ENCODE results near the gene EVI5L. TPM values are rescaled to one million over a fixed set of nuclear protein-coding genes. Genes with fewer than 3 reads are reported as not detected.

The EVI5L gene
- total RNA-seq, 2 donors from 2014 or later, result 6.0 to 12.9 TPM

DNA sequence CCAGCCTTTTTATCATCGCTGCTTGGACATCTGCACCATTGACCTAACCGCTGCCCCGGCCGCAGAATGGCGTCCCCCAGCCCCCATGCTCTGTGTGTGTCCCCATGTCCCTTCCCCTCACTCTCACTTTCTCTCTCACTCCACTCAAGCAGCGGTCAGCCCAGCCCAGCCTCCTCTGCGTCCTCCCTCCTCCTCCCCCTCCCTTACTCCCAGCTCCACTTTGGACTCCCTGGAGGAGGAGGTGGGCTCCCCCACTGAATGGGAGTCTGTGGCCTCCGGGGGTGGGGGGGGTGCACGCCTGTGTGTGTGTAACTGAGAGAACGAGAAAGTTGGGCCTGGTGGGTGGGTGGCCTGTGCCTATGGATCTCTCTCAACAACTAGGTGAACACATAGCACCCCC lies 75.8 kb downstream of the EVI5L start:
- WGBS, 2 donors, result 83 to 86% methylated on average over 10 of the region's 10 CpGs
- no peak for TF ChIP-seq POLR2A (IDR thresholded peaks at IDR 0.05)
- TF ChIP-seq, protein P1, sequence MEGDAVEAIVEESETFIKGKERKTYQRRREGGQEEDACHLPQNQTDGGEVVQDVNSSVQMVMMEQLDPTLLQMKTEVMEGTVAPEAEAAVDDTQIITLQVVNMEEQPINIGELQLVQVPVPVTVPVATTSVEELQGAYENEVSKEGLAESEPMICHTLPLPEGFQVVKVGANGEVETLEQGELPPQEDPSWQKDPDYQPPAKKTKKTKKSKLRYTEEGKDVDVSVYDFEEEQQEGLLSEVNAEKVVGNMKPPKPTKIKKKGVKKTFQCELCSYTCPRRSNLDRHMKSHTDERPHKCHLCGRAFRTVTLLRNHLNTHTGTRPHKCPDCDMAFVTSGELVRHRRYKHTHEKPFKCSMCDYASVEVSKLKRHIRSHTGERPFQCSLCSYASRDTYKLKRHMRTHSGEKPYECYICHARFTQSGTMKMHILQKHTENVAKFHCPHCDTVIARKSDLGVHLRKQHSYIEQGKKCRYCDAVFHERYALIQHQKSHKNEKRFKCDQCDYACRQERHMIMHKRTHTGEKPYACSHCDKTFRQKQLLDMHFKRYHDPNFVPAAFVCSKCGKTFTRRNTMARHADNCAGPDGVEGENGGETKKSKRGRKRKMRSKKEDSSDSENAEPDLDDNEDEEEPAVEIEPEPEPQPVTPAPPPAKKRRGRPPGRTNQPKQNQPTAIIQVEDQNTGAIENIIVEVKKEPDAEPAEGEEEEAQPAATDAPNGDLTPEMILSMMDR (IDR thresholded peaks at IDR 0.05), result no peak
- H3K9me3 ChIP-seq, result no peaks in the 10 kb centered on the region
- intact Hi-C loops (cut with DNase I), result loop anchor here (10.0 kb wide), 1 partner anchor 51 kb away; no protein-coding TSS in a partner anchor
- H3K4me1 ChIP-seq, result peaks cover 53% of the 10 kb centered on the region
- ATAC-seq (no peak), DNase-seq (peak in 1 of 4 donors; percentile 12)
- H3K4me3 ChIP-seq, result no peak overlapping the region
- no peak overlapping the region for H3K27ac ChIP-seq
- H3K27me3 ChIP-seq, result no peaks in the 10 kb centered on the region
- H3K36me3 ChIP-seq (replicated peaks in 1 of 2; ENCODE audit: insufficient read depth in 1 of 2, low read depth in 2 of 2), result peaks cover 6 to 9% of the 10 kb centered on the region in 2 donors

DNA sequence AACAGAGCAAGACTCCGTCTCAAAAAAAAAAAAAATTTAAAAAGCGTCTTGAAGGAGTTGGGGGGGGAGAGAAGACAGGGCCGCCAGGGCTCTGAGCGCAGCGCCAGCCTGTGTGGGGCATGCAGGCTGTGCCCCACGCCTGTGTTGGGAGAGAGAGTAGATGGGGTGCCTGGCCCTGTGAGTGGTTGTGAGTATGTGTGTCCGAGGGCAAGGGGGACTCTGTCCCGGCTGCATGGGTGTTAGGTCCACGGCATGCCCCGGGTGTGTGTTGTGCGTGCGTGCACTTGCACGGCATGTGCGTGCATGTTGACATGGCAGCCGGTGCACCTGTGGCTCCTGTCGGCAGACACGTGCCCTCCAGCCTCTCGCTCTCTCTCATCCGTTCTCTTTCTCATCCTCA lies 77.1 kb downstream of the EVI5L start:
- DNase-seq (no peak), ATAC-seq (no peak)
- WGBS, 2 donors, result 87 to 92% methylated on average over 19 of the region's 19 CpGs
- TF ChIP-seq POLR2A (IDR thresholded peaks at IDR 0.05), result no peak
- TF ChIP-seq, protein P1 (IDR thresholded peaks at IDR 0.05), result no peak
- intact Hi-C loops (cut with DNase I), result loop anchor here (10.0 kb wide), 1 partner anchor 52 kb away; no protein-coding TSS in a partner anchor
- Histone ChIP-seq H3K9me3 (no peaks in the 10 kb centered on the region), H3K4me3 (no peak overlapping the region), H3K36me3 (replicated peaks in 1 of 2; ENCODE audit: insufficient read depth in 1 of 2, low read depth in 2 of 2) (peaks cover 17 to 21% of the 10 kb centered on the region in 2 donors), H3K27me3 (no peaks in the 10 kb centered on the region), H3K4me1 (peaks cover 47% of the 10 kb centered on the region), H3K27ac (no peak overlapping the region)

DNA sequence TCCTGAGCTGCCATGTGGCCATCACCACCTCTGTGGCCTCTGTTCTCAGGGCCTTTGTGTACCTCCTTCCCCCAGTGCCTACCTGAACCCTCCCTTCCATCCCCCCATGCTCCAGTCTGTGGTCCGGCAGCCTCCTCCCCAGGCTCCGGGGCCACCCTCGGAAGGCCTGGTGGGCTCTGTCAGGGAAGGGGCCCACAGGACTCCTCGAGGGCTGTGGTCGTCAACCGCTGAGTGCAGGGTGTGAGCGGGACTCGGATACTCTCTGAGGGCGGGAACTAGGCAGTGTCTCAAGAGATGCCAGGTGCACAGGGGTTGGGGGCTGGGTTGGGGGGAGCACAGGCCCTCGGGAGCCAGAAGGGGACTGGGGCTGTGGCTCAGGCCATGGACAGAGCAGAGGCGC lies 77.5 kb downstream of the EVI5L start:
- no peaks in the 10 kb centered on the region for H3K27me3 ChIP-seq
- H3K4me3 ChIP-seq, result no peak overlapping the region
- no peaks in the 10 kb centered on the region for H3K9me3 ChIP-seq
- ATAC-seq, result no peak
- no peak overlapping the region for H3K27ac ChIP-seq
- TF ChIP-seq, protein P1 (IDR thresholded peaks at IDR 0.05), result no peak
- TF ChIP-seq POLR2A (IDR thresholded peaks at IDR 0.05), result no peak
- peaks cover 22 to 25% of the 10 kb centered on the region in 2 donors for H3K36me3 ChIP-seq (replicated peaks in 1 of 2; ENCODE audit: insufficient read depth in 1 of 2, low read depth in 2 of 2)
- no peak for DNase-seq
- intact Hi-C loops (cut with DNase I), result loop anchor here (10.0 kb wide), 1 partner anchor 53 kb away; no protein-coding TSS in a partner anchor
- H3K4me1 ChIP-seq, result peaks cover 43% of the 10 kb centered on the region
- WGBS, 2 donors, result 90 to 96% methylated on average over 6 to 10 of the region's 11 CpGs

DNA sequence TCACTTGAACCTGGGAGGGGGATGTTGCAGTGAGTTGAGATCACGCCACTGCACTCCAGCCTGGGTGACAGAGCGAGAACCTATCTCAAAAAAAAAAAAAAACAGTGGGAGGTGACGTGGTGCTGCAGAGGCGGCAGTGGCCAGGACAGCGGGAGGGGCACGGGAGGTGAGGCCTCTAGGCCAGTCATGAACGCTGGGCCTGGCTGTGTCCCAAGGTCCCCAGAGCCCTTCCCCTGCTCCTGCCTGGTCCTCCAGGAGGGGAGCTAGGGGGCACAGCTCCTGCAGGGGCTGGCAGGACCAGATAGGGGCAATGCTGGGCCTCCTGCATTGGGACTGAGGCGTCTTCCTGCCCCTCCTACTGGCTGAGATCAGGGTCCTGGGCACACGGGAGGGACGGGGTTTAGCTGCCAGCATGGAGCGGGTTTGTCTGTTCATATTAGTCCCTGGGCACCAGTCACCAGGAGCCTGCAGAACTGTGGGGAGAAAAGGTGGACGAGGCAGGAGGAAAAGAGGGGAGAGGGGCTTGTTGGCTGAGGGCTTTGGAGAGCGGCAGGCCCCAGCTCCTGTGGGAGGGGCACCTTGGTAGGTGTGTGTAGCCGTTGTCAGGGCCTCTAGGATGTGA lies 78.2 kb downstream of the EVI5L start:
- no peaks in the 10 kb centered on the region for H3K9me3 ChIP-seq
- DNase-seq (peak in 1 of 4 donors; percentile 12), ATAC-seq (no peak)
- no peak overlapping the region for H3K27ac ChIP-seq
- H3K4me3 ChIP-seq, result no peak overlapping the region
- H3K4me1 ChIP-seq, result peaks cover 36% of the 10 kb centered on the region
- H3K27me3 ChIP-seq, result no peaks in the 10 kb centered on the region
- TF ChIP-seq POLR2A (IDR thresholded peaks at IDR 0.05), result no peak
- TF ChIP-seq, protein P1 (IDR thresholded peaks at IDR 0.05), result no peak
- intact Hi-C loops (cut with DNase I), result loop anchor here (10.0 kb wide), 1 partner anchor 53 kb away; no protein-coding TSS in a partner anchor
- WGBS, 2 donors, result 81 to 87% methylated on average over 12 to 14 of the region's 14 CpGs
- H3K36me3 ChIP-seq (replicated peaks in 1 of 2; ENCODE audit: insufficient read depth in 1 of 2, low read depth in 2 of 2), result peaks cover 25 to 27% of the 10 kb centered on the region in 2 donors
